ENCODE measurements around the gene CBLC. TPM values are rescaled to one million over a fixed set of nuclear protein-coding genes. Genes with fewer than 3 reads are reported as not detected.

Gene CBLC
- total and polyA plus RNA-seq, 2 of the 4 experiments (the other 2 are of a cell fraction) = not detected

DNA sequence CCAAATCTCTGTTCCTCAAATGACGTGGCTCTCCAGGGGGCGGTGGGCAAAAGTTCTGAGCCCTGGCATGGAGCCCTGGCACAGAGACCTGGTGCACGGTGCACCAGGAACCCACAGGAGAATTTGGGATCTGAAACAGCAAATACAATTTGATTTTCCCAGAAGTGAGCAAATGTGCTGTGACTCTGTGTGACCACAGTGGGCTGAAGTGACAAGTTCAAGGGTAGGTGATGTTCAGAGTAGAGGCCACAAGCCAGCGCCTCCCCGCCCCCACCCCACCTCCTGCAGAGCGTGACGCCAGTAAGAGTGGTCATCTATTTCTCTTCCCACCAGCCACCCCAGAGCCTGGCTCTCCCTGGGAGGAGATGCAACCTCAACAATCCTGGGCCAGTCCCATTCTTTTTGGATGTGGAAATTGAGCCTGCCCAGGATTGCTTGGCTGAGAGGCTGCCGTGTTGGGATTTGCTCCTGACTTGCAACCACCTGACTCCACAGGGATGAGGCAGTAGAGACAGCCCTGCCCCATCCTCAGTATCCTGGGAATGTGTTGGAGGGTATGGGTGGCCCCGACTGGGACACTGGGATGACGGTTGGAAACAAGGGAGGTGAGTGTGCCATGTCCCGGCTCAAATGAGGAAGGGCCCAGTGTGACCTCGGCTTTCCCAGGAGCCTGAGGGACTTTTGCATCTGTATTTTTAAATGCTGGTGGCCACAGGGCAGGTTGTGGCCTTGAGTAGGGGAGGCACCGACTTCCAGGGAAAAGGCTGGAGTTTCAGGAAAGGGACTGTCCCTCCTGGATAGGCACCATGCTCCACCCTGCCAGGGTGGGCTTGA lies 40.2 kb upstream of the CBLC start:
- ATAC-seq (ENCODE audit: low read depth) = no peak
- Histone ChIP-seq H2BK15ac (ENCODE audit: low read depth, low read length) (peak overlapping the region; percentile 79; the same call in 2 of the 3 replicates), H3K9me1 (ENCODE audit: insufficient read depth, low read length) (peaks cover 3% of the 10 kb centered on the region), H4K20me1 (ENCODE audit: insufficient read depth, low read length) (no peaks in the 10 kb centered on the region), H2AK9ac (replicated peaks; ENCODE audit: low read depth, low read length, poor library complexity) (peak overlapping the region; percentile 45), H3K18ac (ENCODE audit: low read depth, low read length) (peak overlapping the region; percentile 46; the same call in 1 of the 2 replicates), H3K27ac (ENCODE audit: insufficient read depth, low read length) (peak overlapping the region; percentile 27; the same call in 1 of the 2 replicates), H3K56ac (ENCODE audit: extremely low read depth, insufficient read depth, low read length) (no peak overlapping the region), H3K14ac (replicated peaks; ENCODE audit: low read depth, low read length) (peak overlapping the region; percentile 39; the same call in 1 of the 2 replicates), H2BK5ac (ENCODE audit: low read depth, low read length, poor library complexity, severe bottlenecking) (peak overlapping the region; percentile 39), H4K5ac (ENCODE audit: low read depth, low read length) (peak overlapping the region; percentile 36; the same call in 1 of the 2 replicates), H3K9ac (ENCODE audit: low read depth, low read length) (no peak overlapping the region), H3K9me3 (ENCODE audit: control insufficient read depth, insufficient read depth, low read length) (no peaks in the 10 kb centered on the region), H3K4me3 (ENCODE audit: insufficient read depth, low read depth, low read length) (no peak overlapping the region), H2AFZ (replicated peaks; ENCODE audit: low read length, poor library complexity) (peak overlapping the region; percentile 1), H3K23ac (ENCODE audit: low read depth, low read length) (0 out of 2 replicates have a peak overlapping the region, but pooled peaks have one; percentile 24), H4K8ac (ENCODE audit: low read depth in 2 of 2, low read length in 2 of 2) (peak overlapping the region; percentile 20 to 52; a peak in 1 of 4 replicates), H3K4me2 (ENCODE audit: low read depth, low read length) (no peak overlapping the region), H2BK20ac (ENCODE audit: low read depth, low read length) (peak overlapping the region; percentile 55), H3K36me3 (ENCODE audit: control insufficient read depth, insufficient read depth, low read length) (no peaks in the 10 kb centered on the region), H3K79me1 (ENCODE audit: low read depth in 1 of 2, low read length in 2 of 2) (peaks cover 0 to under 1% of the 10 kb centered on the region in 2 experiments; a peak in 1 of 4 replicates), H2BK120ac (ENCODE audit: low read depth, low read length) (peak overlapping the region; percentile 47), H3K27me3 (ENCODE audit: control insufficient read depth, insufficient read depth, low read length) (no peaks in the 10 kb centered on the region), H2AK5ac (ENCODE audit: low read depth, low read length) (peak overlapping the region; percentile 86), H3K4ac (ENCODE audit: low read depth, low read length) (peak overlapping the region; percentile 83), H3K4me1 (ENCODE audit: control insufficient read depth, insufficient read depth, low read length) (peaks cover 23% of the 10 kb centered on the region), H4K91ac (ENCODE audit: insufficient read depth, low read depth, low read length) (peak overlapping the region; percentile 42)
- no TSS peak for BruUV-seq (replicated peaks)
- DNase-seq = peak; percentile 55
- POLR2A ChIA-PET (ENCODE audit: unreplicated experiment) = no interaction called here
- dilution Hi-C loops (cut with HindIII; ENCODE audit: low sequenced_read_pairs, unreplicated experiment) (no loop called here), in situ Hi-C loops (cut with MboI; ENCODE audit: low sequenced_read_pairs) (no loop called here), intact Hi-C loops (cut with micrococcal nuclease) (no loop called here)
- 80% methylated on average over 1 of the region's 13 CpGs; no CpG with 5 or more reads in 1 of the 2 experiments for WGBS, 2 experiments (ENCODE audit: extremely low coverage in 2 of 2, insufficient read length in 1 of 2)
- CTCF ChIA-PET = interaction anchor here (0.6 kb wide), 1 partner anchor 28 kb away, joined by 3 read pairs; no protein-coding TSS in a partner anchor
- TF ChIP-seq FOS (IDR thresholded peaks at IDR 0.05; ENCODE audit: low read depth, low read length) (no peak), MXI1 (IDR thresholded peaks at IDR 0.05; ENCODE audit: borderline replicate concordance, low read depth, low read length) (no peak), RCOR1 (IDR thresholded peaks at IDR 0.05; ENCODE audit: insufficient replicate concordance, low read length) (no peak), MAFK (IDR thresholded peaks at IDR 0.05; ENCODE audit: low read depth, low read length) (no peak), NFE2L2 (IDR thresholded peaks at IDR 0.05; ENCODE audit: low read depth, low read length) (no peak), CEBPB (IDR thresholded peaks at IDR 0.05; ENCODE audit: low read depth, low read length) (no peak), POLR2A (IDR thresholded peaks at IDR 0.05; ENCODE audit: low read depth, low read length) (no peak), SMC3 (IDR thresholded peaks at IDR 0.05; ENCODE audit: low read depth, low read length) (no peak), BHLHE40 (IDR thresholded peaks at IDR 0.05; ENCODE audit: low read depth, low read length) (no peak), MAZ (IDR thresholded peaks at IDR 0.05; ENCODE audit: borderline replicate concordance, low read depth, low read length) (no peak), USF2 (IDR thresholded peaks at IDR 0.05; ENCODE audit: low read depth, low read length) (no peak), RAD21 (IDR thresholded peaks at IDR 0.05; ENCODE audit: low read length) (no peak)
- TF ChIP-seq, protein P1, sequence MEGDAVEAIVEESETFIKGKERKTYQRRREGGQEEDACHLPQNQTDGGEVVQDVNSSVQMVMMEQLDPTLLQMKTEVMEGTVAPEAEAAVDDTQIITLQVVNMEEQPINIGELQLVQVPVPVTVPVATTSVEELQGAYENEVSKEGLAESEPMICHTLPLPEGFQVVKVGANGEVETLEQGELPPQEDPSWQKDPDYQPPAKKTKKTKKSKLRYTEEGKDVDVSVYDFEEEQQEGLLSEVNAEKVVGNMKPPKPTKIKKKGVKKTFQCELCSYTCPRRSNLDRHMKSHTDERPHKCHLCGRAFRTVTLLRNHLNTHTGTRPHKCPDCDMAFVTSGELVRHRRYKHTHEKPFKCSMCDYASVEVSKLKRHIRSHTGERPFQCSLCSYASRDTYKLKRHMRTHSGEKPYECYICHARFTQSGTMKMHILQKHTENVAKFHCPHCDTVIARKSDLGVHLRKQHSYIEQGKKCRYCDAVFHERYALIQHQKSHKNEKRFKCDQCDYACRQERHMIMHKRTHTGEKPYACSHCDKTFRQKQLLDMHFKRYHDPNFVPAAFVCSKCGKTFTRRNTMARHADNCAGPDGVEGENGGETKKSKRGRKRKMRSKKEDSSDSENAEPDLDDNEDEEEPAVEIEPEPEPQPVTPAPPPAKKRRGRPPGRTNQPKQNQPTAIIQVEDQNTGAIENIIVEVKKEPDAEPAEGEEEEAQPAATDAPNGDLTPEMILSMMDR (conservative IDR thresholded peaks at IDR 0.05; ENCODE audit: low read depth, low read length) = no peak
- TF ChIP-seq, protein P2, sequence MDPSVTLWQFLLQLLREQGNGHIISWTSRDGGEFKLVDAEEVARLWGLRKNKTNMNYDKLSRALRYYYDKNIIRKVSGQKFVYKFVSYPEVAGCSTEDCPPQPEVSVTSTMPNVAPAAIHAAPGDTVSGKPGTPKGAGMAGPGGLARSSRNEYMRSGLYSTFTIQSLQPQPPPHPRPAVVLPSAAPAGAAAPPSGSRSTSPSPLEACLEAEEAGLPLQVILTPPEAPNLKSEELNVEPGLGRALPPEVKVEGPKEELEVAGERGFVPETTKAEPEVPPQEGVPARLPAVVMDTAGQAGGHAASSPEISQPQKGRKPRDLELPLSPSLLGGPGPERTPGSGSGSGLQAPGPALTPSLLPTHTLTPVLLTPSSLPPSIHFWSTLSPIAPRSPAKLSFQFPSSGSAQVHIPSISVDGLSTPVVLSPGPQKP (IDR thresholded peaks at IDR 0.05; ENCODE audit: borderline replicate concordance, low read depth, low read length) = no peak

Data from IMR-90 (cell line).